GM12873 (cell line): ENCODE measurements around the gene IMMP2L.

Experiments
- CTCF ChIP-seq: IDR thresholded peaks from 2 replicates; pipeline ENCODE4 v1.5.1; 2012; ENCODE audit warnings: low read depth, mild to moderate bottlenecking, moderate library complexity, low read length, control low read depth; ENCODE audit not compliant: insufficient read depth; ENCODE audit errors: missing control alignments

IMMP2L gene

GRCh38 chr7:111018447-111018846, 543.8 kb downstream of the IMMP2L start:
- no peak for TF ChIP-seq CTCF

- TF ChIP-seq CTCF, result no peak
These were observed 548.2 kb downstream of the IMMP2L start for GRCh38 chr7:111014079-111014478.

- no peak for TF ChIP-seq CTCF
These were observed 549.3 kb downstream of the IMMP2L start for GRCh38 chr7:111012799-111013675.

GRCh38 chr7:111012149-111012548, 550.1 kb downstream of the IMMP2L start:
- TF ChIP-seq CTCF, result no peak

GRCh38 chr7:111011520-111011919, 550.8 kb downstream of the IMMP2L start:
- TF ChIP-seq CTCF, result no peak

GRCh38 chr7:111010798-111011197, 551.5 kb downstream of the IMMP2L start:
- no peak for TF ChIP-seq CTCF

GRCh38 chr7:111009526-111010040, 552.7 kb downstream of the IMMP2L start:
- TF ChIP-seq CTCF, result no peak
